NCI-H2107 treated with DMSO at 0.1 percent for 48 hours (cell line): ENCODE measurements around the gene KDM4B.
"Not testable (repeated sequence)": the region's sequence is repeated elsewhere in the genome, so short reads cannot be mapped to it uniquely, and the experiment has no call there.

Experiments used
- DNase-seq: peaks from one replicate; lab custom pipeline; 2025; ENCODE audit not compliant: unreplicated experiment; lab: John Stamatoyannopoulos, UW

The KDM4B gene

GRCh38 chr19:5160158-5160795, 191.4 kb downstream of the KDM4B start:
- not testable (repeated sequence) for DNase-seq

- DNase-seq: not testable (repeated sequence)
Measured at GRCh38 chr19:5164845-5165696, 196.2 kb downstream of the KDM4B start.

- DNase-seq: no peak
Measured at GRCh38 chr19:5165697-5166019, 196.7 kb downstream of the KDM4B start.

- DNase-seq: no peak
Measured at GRCh38 chr19:5166262-5166661, 197.3 kb downstream of the KDM4B start.

GRCh38 chr19:5170329-5170745, 201.4 kb downstream of the KDM4B start:
- no peak for DNase-seq

- DNase-seq: no peak
Measured at GRCh38 chr19:5171711-5172110, 202.8 kb downstream of the KDM4B start.

GRCh38 chr19:5172859-5173630, 204.1 kb downstream of the KDM4B start:
- DNase-seq: no peak

- DNase-seq: no peak
Measured at GRCh38 chr19:5173993-5174392, 205.1 kb downstream of the KDM4B start.

GRCh38 chr19:5177745-5178450, 209.0 kb downstream of the KDM4B start:
- no peak for DNase-seq

- no peak for DNase-seq
Measured at GRCh38 chr19:5178841-5179240, 209.9 kb downstream of the KDM4B start.

GRCh38 chr19:5179256-5179655, 210.3 kb downstream of the KDM4B start:
- no peak for DNase-seq

GRCh38 chr19:5181329-5181728, 212.4 kb downstream of the KDM4B start:
- DNase-seq: no peak

- DNase-seq: no peak
Measured at GRCh38 chr19:5182751-5183150, 213.8 kb downstream of the KDM4B start.

GRCh38 chr19:5183616-5184015, 214.7 kb downstream of the KDM4B start:
- DNase-seq: no peak

- DNase-seq: no peak
Measured at GRCh38 chr19:5184930-5185329, 216.0 kb downstream of the KDM4B start.

- no peak for DNase-seq
Measured at GRCh38 chr19:5186293-5187050, 217.6 kb downstream of the KDM4B start.

- DNase-seq: no peak
Measured at GRCh38 chr19:5188548-5189317, 219.8 kb downstream of the KDM4B start.

- no peak for DNase-seq
Measured at GRCh38 chr19:5189318-5189607, 220.3 kb downstream of the KDM4B start.

- DNase-seq: no peak
Measured at GRCh38 chr19:5191091-5191490, 222.2 kb downstream of the KDM4B start.

- DNase-seq: no peak
Measured at GRCh38 chr19:5192568-5192967, 223.7 kb downstream of the KDM4B start.
